H1 (cell line): ENCODE data around the gene DCLK1. TPM values are rescaled to one million over a fixed set of nuclear protein-coding genes. Genes with fewer than 3 reads are reported as not detected.

Experiments
- CTCF ChIA-PET: fragments of 300-600 bp; sonication (Branson Sonifier 250); formaldehyde crosslinking; loops from one replicate; lab custom pipeline; 2021; ENCODE audit not compliant: partially characterized antibody; lab: Charles Lee
- POLR2A ChIA-PET: fragments of 300-600 bp; sonication (Branson Sonifier 250); formaldehyde crosslinking; loops from one replicate; lab custom pipeline; 2021; ENCODE audit warnings: inconsistent platforms; ENCODE audit not compliant: partially characterized antibody; lab: Charles Lee
- DNase-seq, 2 experiments: peaks; one replicate each; pipeline versions ENCODE4 v3.0.0 to v3.0.0-alpha.2; 2010 to 2022; ENCODE audit warnings: low spot score in 2 of 2, low read depth in 1 of 2, mixed read lengths in 1 of 2
- FAIRE-seq: peaks from 2 replicates; lab custom pipeline; 2011; peaks lifted over from hg19 to GRCh38; lab: Jason Lieb, UNC
- H2AFZ ChIP-seq: 2 replicates; pipeline ENCODE4 v1.8.1; 2012; ENCODE audit warnings: low read length, inconsistent platforms
- H2AK5ac ChIP-seq: 2 replicates; pipeline ENCODE4 v1.6.1; 2013; ENCODE audit warnings: low read depth, low read length
- H2BK120ac ChIP-seq: replicated peaks from 2 replicates; pipeline ENCODE3; 2013; ENCODE audit warnings: low read depth, low read length, inconsistent platforms
- H2BK12ac ChIP-seq: 2 replicates; pipeline ENCODE4 v1.6.1; 2013; ENCODE audit warnings: low read depth, low read length
- H2BK15ac ChIP-seq: 2 replicates; pipeline ENCODE4 v1.6.1; 2013; ENCODE audit warnings: low read length
- H2BK20ac ChIP-seq: 2 replicates; pipeline ENCODE4 v1.6.1; 2013; ENCODE audit warnings: low read length
- H2BK5ac ChIP-seq: 2 replicates; pipeline ENCODE4 v1.6.1; 2013; ENCODE audit warnings: low read depth, low read length
- H3K14ac ChIP-seq: 2 replicates; pipeline ENCODE4 v1.6.1; 2013; ENCODE audit warnings: inconsistent platforms; ENCODE audit not compliant: insufficient read length
- H3K18ac ChIP-seq: 2 replicates; pipeline ENCODE4 v1.6.1; 2013; ENCODE audit warnings: low read length; ENCODE audit errors: extremely low read depth
- H3K23ac ChIP-seq: 2 replicates; pipeline ENCODE4 v1.6.1; 2013; ENCODE audit warnings: inconsistent platforms; ENCODE audit not compliant: insufficient read length
- H3K23me2 ChIP-seq: 2 replicates; pipeline ENCODE4 v1.6.1; 2013; ENCODE audit warnings: low read depth, low read length
- H3K27ac ChIP-seq: 2 replicates; pipeline ENCODE4 v1.6.1; 2011; ENCODE audit warnings: low read depth, low read length, inconsistent platforms
- H3K27me3 ChIP-seq, 4 experiments: replicated peaks in 1 of 4; 1 replicate in 1 of 4; 2 replicates in 3 of 4; pipeline versions ENCODE4 v1.6.1 to v1.8.1; 2011 to 2013; ENCODE audit warnings: low read length in 3 of 4, mild to moderate bottlenecking in 3 of 4, inconsistent platforms in 2 of 4, mixed read lengths in 2 of 4, moderate library complexity in 1 of 4; ENCODE audit not compliant: control insufficient read depth in 3 of 4, insufficient read depth in 3 of 4; ENCODE audit errors: extremely low read depth in 1 of 4
- H3K36me3 ChIP-seq, 4 experiments: 2 replicates each; pipeline versions ENCODE4 v1.6.1 to v1.8.1; 2011 to 2013; ENCODE audit warnings: mild to moderate bottlenecking in 4 of 4, low read length in 3 of 4, moderate library complexity in 2 of 4, control low read depth in 1 of 4, inconsistent platforms in 1 of 4; ENCODE audit not compliant: insufficient read depth in 4 of 4, control insufficient read depth in 2 of 4
- H3K4ac ChIP-seq: replicated peaks from 2 replicates; pipeline ENCODE3; 2013; ENCODE audit warnings: low read length, low read depth, mixed read lengths, inconsistent platforms; ENCODE audit not compliant: insufficient read length
- H3K4me1 ChIP-seq, 4 experiments: replicated peaks in 1 of 4; 1 replicate in 1 of 4; 2 replicates in 3 of 4; pipeline versions ENCODE4 v1.6.1 to v1.8.1; 2011 to 2013; ENCODE audit warnings: low read length in 3 of 4, inconsistent platforms in 2 of 4, mixed read lengths in 1 of 4; ENCODE audit not compliant: insufficient read depth in 4 of 4, control insufficient read depth in 3 of 4
- H3K4me2 ChIP-seq, 2 experiments: 2 replicates each; pipeline versions ENCODE4 v1.6.1 to v1.8.1; 2011 to 2013; ENCODE audit warnings: low read depth in 2 of 2, low read length in 2 of 2, control low read depth in 1 of 2, inconsistent platforms in 1 of 2, mild to moderate bottlenecking in 1 of 2; ENCODE audit not compliant: insufficient read depth in 1 of 2
- H3K4me3 ChIP-seq, 4 experiments: fragments of 200-600, 300-600 bp in 1 of 4; sonication (generic), shearing (Covaris generic), sonication (Bioruptor Twin) in 1 of 4; 2 replicates each; pipeline versions ENCODE4 v1.5.1 to v1.8.1; 2011 to 2016; ENCODE audit warnings: low read length in 4 of 4, low read depth in 3 of 4, control low read depth in 2 of 4, inconsistent platforms in 2 of 4, mild to moderate bottlenecking in 2 of 4, mixed read lengths in 1 of 4, moderate library complexity in 1 of 4; ENCODE audit not compliant: insufficient read depth in 2 of 4; ENCODE audit errors: extremely low read depth in 1 of 4
- H3K56ac ChIP-seq: replicated peaks from 2 replicates; pipeline ENCODE3; 2013; ENCODE audit warnings: low read depth, mild to moderate bottlenecking, mixed read lengths, low read length, inconsistent platforms; ENCODE audit not compliant: insufficient read length
- H3K79me1 ChIP-seq: 2 replicates; pipeline ENCODE4 v1.6.1; 2013; ENCODE audit warnings: low read depth, low read length, control low read depth
- H3K79me2 ChIP-seq, 2 experiments: 2 replicates each; pipeline versions ENCODE4 v1.6.1 to v1.8.1; 2012 to 2013; ENCODE audit warnings: low read length in 2 of 2, mild to moderate bottlenecking in 2 of 2, inconsistent platforms in 1 of 2; ENCODE audit not compliant: insufficient read depth in 2 of 2, control insufficient read depth in 1 of 2
- H3K9ac ChIP-seq, 4 experiments: replicated peaks in 1 of 4; 1 replicate in 1 of 4; 2 replicates in 3 of 4; pipeline versions ENCODE4 v1.6.1 to v1.8.1; 2011 to 2013; ENCODE audit warnings: low read depth in 3 of 4, low read length in 3 of 4, control low read depth in 2 of 4, mild to moderate bottlenecking in 2 of 4, moderate library complexity in 2 of 4, inconsistent platforms in 1 of 4; ENCODE audit errors: extremely low read depth in 1 of 4
- H3K9me3 ChIP-seq, 2 experiments: 2 replicates each; pipeline versions ENCODE4 v1.6.1 to v1.8.1; 2012 to 2013; ENCODE audit warnings: mild to moderate bottlenecking in 2 of 2, moderate library complexity in 2 of 2, control low read depth in 1 of 2, inconsistent platforms in 1 of 2, low read depth in 1 of 2, low read length in 1 of 2, mixed read lengths in 1 of 2; ENCODE audit not compliant: insufficient read depth in 2 of 2
- H4K20me1 ChIP-seq, 2 experiments: replicated peaks in 1 of 2; 2 replicates each; pipeline versions ENCODE3 to v1.8.1; 2011 to 2013; ENCODE audit warnings: inconsistent platforms in 2 of 2, low read length in 2 of 2, mild to moderate bottlenecking in 1 of 2; ENCODE audit not compliant: insufficient read depth in 2 of 2, control insufficient read depth in 1 of 2
- H4K5ac ChIP-seq: 2 replicates; pipeline ENCODE4 v1.6.1; 2013; ENCODE audit warnings: low read length, low read depth, mixed read lengths, inconsistent platforms; ENCODE audit not compliant: insufficient read length
- H4K8ac ChIP-seq: 2 replicates; pipeline ENCODE4 v1.8.0; 2013; ENCODE audit warnings: mild to moderate bottlenecking, moderate library complexity, low read length, inconsistent platforms; ENCODE audit not compliant: insufficient read depth; ENCODE audit errors: extremely low read depth
- H4K91ac ChIP-seq: replicated peaks from 2 replicates; pipeline ENCODE3; 2013; ENCODE audit warnings: low read length, mixed read lengths, inconsistent platforms; ENCODE audit not compliant: insufficient read length
- CEBPB ChIP-seq: IDR thresholded peaks from 2 replicates; pipeline ENCODE4 v1.6.1; 2012; ENCODE audit warnings: low read depth, low read length
- GTF2F1 ChIP-seq: IDR thresholded peaks from 2 replicates; pipeline ENCODE4 v1.6.1; 2012; ENCODE audit warnings: low read depth, low read length, improper control_type of control experiment, borderline replicate concordance
- HDAC2 ChIP-seq, 2 experiments: fragments of 300-600 bp in 1 of 2; sonication (generic) in 1 of 2; IDR thresholded peaks; 2 replicates each; pipeline ENCODE4 v1.6.1; 2011 to 2012; ENCODE audit warnings: low read depth in 2 of 2, low read length in 2 of 2, mild to moderate bottlenecking in 2 of 2, moderate library complexity in 2 of 2, borderline replicate concordance in 1 of 2, inconsistent platforms in 1 of 2
- SAP30 ChIP-seq: fragments of 300-600 bp; sonication (generic); IDR thresholded peaks from 2 replicates; pipeline ENCODE4 v1.7.1; 2012; ENCODE audit warnings: low read length, moderate library complexity, mild to moderate bottlenecking, inconsistent platforms; ENCODE audit not compliant: insufficient read depth, insufficient replicate concordance
- SP2 ChIP-seq: IDR thresholded peaks from 2 replicates; pipeline ENCODE4 v1.6.1; 2012; ENCODE audit warnings: mild to moderate bottlenecking, low read length, inconsistent platforms
- SP4 ChIP-seq: IDR thresholded peaks from 2 replicates; pipeline ENCODE4 v1.6.1; 2012; ENCODE audit warnings: low read length, inconsistent platforms
- TBP ChIP-seq: IDR thresholded peaks from 2 replicates; pipeline ENCODE4 v1.6.1; 2011; ENCODE audit warnings: low read depth, low read length, improper control_type of control experiment
- WGBS, 2 experiments: shearing (Covaris generic) in 1 of 2; methylation state at CpG; one replicate each; pipeline versions ENCODE4 v1.1.6 to v1.1.7; 2013 to 2015; ENCODE audit warnings: low lambda C conversion rate in 2 of 2, mixed read lengths in 2 of 2, inconsistent platforms in 1 of 2, low coverage in 1 of 2, missing lambda C conversion rate in 1 of 2; ENCODE audit not compliant: insufficient replicate concordance in 2 of 2, insufficient coverage in 1 of 2, insufficient read length in 1 of 2; ENCODE audit errors: extremely low coverage in 1 of 2, missing lambda C conversion rate in 1 of 2; 5-methylcytosine and 5-hydroxymethylcytosine counted together
- polyA plus RNA-seq, 7 experiments: library from polyadenylated mRNA; depleted of rRNA in 3 of 7; stranded (reverse) in 5 of 7; unstranded in 2 of 7; fragments of >200 nt in 5 of 7; fragments of 200-250 nt in 2 of 7; gene quantifications; 1 replicate in 5 of 7; 2 replicates in 1 of 7; 4 replicates in 1 of 7; pipeline versions ENCODE4 v1.2.1 to v1.2.3, GENCODE V29; 2011 to 2013; ENCODE audit warnings: missing spikeins in 2 of 7, mixed read lengths in 2 of 7
- total RNA-seq: library from RNA; stranded (reverse); fragmentation: NEBNext Ultra II Directional; extraction: Animal tissue kit (Norgen Biotek cat#: 25700); gene quantifications from 2 replicates; pipeline ENCODE4 v1.2.1, GENCODE V29; 2021
- TF ChIP-seq, protein P1 (sequence below): IDR thresholded peaks from 2 replicates; pipeline ENCODE4 v1.6.1; 2012; ENCODE audit warnings: low read length, inconsistent platforms

The DCLK1 gene
- total and polyA plus RNA-seq, 2 of the 8 experiments (the other 6 are each of a cell fraction or from before 2014, with no cell fraction given): 22.8 to 41.0 TPM

GRCh38 chr13:35836446-35836845, 294.7 kb downstream of the DCLK1 start:
- ChIA-PET POLR2A (no interaction called here), CTCF (interaction anchor here (1.0 to 2.1 kb wide), 3 partner anchors 10 to 115 kb away, joined by 3 to 9 read pairs (median 4); no protein-coding TSS in a partner anchor)
- H3K9me3 ChIP-seq: no peaks in the 10 kb centered on the region
- WGBS, 2 experiments: 88% methylated on average over 7 of the region's 7 CpGs; no CpG with 5 or more reads in 1 of the 2 experiments
- H4K91ac ChIP-seq: no peak overlapping the region
- H3K27ac ChIP-seq: no peak overlapping the region
- H3K56ac ChIP-seq: no peak overlapping the region
- H4K20me1 ChIP-seq: no peaks in the 10 kb centered on the region
- no peak overlapping the region for H3K4me3 ChIP-seq
- no peak overlapping the region for H2BK5ac ChIP-seq
- no peak for DNase-seq
- no peak overlapping the region for H3K4ac ChIP-seq
- FAIRE-seq: no peak
- no peak overlapping the region for H3K4me2 ChIP-seq
- no peaks in the 10 kb centered on the region for H3K23me2 ChIP-seq
- H3K4me1 ChIP-seq: no peaks in the 10 kb centered on the region
- H2BK20ac ChIP-seq: no peak overlapping the region
- H2BK15ac ChIP-seq: no peak overlapping the region
- peaks cover 0 to 10% (median 2%) of the 10 kb centered on the region in 4 experiments; a peak in 5 of 8 replicates for H3K36me3 ChIP-seq
- no peak for TF ChIP-seq HDAC2 (IDR thresholded peaks at IDR 0.05; ENCODE audit: borderline replicate concordance in 1 of 2, low read depth in 2 of 2, low read length in 2 of 2)
- no peak for TF ChIP-seq SAP30
- TF ChIP-seq SP4: no peak
- TF ChIP-seq, protein P1, sequence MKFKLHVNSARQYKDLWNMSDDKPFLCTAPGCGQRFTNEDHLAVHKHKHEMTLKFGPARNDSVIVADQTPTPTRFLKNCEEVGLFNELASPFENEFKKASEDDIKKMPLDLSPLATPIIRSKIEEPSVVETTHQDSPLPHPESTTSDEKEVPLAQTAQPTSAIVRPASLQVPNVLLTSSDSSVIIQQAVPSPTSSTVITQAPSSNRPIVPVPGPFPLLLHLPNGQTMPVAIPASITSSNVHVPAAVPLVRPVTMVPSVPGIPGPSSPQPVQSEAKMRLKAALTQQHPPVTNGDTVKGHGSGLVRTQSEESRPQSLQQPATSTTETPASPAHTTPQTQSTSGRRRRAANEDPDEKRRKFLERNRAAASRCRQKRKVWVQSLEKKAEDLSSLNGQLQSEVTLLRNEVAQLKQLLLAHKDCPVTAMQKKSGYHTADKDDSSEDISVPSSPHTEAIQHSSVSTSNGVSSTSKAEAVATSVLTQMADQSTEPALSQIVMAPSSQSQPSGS: no peak
- TF ChIP-seq GTF2F1: no peak
- no peak for TF ChIP-seq SP2
- no peak for TF ChIP-seq CEBPB
- no peak for TF ChIP-seq TBP
- no peaks in the 10 kb centered on the region for H3K79me1 ChIP-seq
- no peak overlapping the region for H2BK12ac ChIP-seq
- H3K23ac ChIP-seq: no peak overlapping the region
- no peak overlapping the region for H2AK5ac ChIP-seq
- no peak overlapping the region for H2BK120ac ChIP-seq
- no peak overlapping the region for H4K5ac ChIP-seq
- H3K27me3 ChIP-seq: no peaks in the 10 kb centered on the region
- no peak overlapping the region for H3K14ac ChIP-seq
- H4K8ac ChIP-seq: no peak overlapping the region
- no peak overlapping the region for H2AFZ ChIP-seq
- H3K18ac ChIP-seq: no peak overlapping the region
- no peaks in the 10 kb centered on the region for H3K79me2 ChIP-seq
- H3K9ac ChIP-seq: no peak overlapping the region
